DND-41 (cell line): ENCODE results near the gene SMC1B.

Source experiments
- EZH2 ChIP-seq: IDR thresholded peaks from 3 replicates; pipeline ENCODE4 v1.6.1; 2012; ENCODE audit warnings: borderline replicate concordance, low read depth, mild to moderate bottlenecking, moderate library complexity, low read length, inconsistent platforms; ENCODE audit not compliant: severe bottlenecking
- TF ChIP-seq, protein P1 (sequence below): IDR thresholded peaks from 2 replicates; pipeline ENCODE4 v1.5.1; 2012; ENCODE audit warnings: borderline replicate concordance, low read length, moderate library complexity, mild to moderate bottlenecking; ENCODE audit not compliant: poor library complexity, severe bottlenecking; ENCODE audit errors: extremely low read depth

DNA sequence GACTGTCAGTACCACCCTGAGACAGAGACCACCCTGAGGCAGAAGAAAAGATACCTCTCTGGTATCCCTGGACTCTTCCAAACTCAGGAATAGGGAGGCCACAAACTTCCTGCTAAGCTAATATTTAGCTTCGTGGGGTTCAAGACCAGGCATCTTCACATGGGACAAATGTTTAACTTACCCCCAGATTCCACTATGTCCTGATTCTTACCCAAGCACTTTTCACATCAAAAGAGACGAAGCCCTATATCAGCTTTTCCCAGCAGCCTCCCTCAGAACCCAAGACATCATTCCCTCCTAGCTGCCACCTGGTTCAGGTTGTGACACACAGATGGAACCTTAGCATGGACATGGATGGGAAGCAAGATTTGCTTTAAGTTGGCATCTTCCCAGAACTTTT is 32.1 kb downstream of the SMC1B start:
- TF ChIP-seq, protein P1, sequence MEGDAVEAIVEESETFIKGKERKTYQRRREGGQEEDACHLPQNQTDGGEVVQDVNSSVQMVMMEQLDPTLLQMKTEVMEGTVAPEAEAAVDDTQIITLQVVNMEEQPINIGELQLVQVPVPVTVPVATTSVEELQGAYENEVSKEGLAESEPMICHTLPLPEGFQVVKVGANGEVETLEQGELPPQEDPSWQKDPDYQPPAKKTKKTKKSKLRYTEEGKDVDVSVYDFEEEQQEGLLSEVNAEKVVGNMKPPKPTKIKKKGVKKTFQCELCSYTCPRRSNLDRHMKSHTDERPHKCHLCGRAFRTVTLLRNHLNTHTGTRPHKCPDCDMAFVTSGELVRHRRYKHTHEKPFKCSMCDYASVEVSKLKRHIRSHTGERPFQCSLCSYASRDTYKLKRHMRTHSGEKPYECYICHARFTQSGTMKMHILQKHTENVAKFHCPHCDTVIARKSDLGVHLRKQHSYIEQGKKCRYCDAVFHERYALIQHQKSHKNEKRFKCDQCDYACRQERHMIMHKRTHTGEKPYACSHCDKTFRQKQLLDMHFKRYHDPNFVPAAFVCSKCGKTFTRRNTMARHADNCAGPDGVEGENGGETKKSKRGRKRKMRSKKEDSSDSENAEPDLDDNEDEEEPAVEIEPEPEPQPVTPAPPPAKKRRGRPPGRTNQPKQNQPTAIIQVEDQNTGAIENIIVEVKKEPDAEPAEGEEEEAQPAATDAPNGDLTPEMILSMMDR, result no peak
- TF ChIP-seq EZH2, result no peak
